Inflammatory macrophage treated with lipopolysaccharide for 4 hours (primary cell): ENCODE data around the gene SPIRE1.
"Not testable (repeated sequence)": the region's sequence is repeated elsewhere in the genome, so short reads cannot be mapped to it uniquely, and the experiment has no call there.

ENCODE experiments used
- DNase-seq: peaks from one replicate; pipeline ENCODE4 v3.0.0-alpha.2; 2020

Gene SPIRE1

DNA sequence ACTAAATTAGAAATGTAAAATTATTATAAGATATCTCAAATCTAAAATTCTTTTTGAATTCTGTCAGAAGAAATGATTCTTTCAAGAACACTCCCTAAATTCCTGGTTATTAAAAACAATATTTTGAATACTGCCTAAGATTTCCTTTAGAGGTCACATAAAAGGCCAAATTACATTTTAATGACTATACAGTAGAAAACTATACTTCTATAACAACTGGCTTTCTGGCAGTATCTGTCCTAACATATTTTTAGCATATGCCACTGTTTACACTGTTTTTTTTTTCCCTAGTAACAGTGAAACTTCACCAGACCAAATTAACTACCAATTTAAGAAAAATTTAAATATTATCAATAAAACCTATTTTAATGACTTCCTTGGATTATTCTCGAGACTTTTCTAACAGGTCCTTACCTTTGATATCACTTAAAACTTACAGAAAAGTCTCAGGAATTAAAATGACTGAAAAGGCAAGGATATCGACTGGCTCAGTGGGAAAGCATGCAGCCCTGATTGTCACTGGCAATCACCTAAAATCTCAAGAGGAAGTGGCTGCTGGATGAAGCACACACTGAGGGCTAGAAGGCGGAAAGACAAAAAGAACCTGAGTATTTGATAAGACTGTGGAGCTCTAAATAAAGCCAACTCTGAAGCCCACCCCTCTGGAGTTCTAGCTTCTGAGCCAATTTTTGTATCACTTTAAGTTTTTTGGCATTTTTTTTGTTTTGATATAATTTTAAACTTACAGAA, 59.6 kb downstream of the SPIRE1 start:
- peak; percentile 37 for DNase-seq

DNA sequence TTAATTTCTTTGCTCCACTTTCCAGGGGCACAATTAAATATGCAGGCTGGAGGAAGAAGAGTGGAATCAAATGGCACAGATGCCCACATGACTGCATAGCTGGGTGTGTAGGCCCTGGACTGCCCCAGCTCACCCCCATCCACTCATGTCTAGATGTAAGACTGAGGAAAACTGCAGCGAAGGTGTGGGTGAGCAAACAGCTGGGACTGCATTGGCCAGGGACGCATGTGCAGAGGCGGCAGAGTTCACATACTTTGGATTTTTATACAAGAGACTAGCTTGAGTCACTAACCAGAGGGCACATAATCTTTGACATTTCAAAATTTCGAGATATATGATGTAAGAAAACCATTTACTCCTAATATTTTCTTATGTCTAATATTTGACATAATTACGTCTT, 60.1 kb downstream of the SPIRE1 start:
- DNase-seq = peak; percentile 61

DNA sequence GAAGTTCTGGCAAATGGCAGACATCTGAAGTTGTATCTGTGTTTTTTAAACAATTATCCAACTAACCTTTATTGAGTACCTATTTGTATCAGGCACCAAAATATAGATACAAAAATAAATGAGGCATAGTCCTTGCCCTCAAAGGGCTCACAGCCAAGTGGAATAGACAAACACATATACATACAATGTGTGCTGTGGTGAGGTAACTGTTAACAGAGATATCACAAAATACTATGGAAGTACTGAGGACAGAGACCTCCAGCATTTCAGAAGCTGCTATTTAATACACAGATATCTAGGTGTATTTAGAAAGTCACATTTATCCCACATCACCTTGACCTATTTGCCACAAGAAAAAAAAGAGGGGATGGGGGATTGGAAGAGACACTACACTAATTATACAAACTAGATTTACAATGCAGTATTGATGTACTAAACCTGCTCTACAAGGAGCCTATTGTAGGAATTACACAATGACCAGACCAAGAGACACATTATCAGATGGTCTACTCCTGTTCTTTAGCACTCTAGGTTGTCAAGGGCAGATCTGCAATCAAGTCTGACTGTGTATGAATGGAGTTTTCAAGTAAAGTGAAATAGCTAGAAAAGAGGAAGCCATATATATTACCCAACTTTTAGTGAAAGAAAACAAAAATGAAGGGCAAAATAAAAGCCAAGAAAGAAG, 62.2 kb downstream of the SPIRE1 start:
- DNase-seq = peak; percentile 76

DNA sequence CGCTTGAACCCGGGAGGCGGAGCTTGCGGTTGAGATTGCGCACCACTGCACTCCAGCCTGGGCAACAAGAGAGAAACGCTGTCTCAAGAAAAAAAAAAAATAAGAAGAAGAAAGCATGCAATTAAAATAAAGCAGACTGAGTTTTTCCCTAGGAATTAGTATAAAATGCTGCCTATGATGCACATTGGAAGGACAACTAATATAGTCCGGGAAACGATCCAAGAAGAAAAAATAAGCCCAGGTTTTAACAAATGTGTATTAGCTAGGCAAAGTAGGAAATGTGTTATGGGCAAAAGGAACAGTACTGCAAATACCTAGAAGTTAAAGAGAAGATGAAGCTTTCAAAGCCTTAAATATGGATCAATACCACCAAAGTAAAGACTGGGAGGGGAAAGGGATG, 64.0 kb downstream of the SPIRE1 start:
- no peak for DNase-seq

DNA sequence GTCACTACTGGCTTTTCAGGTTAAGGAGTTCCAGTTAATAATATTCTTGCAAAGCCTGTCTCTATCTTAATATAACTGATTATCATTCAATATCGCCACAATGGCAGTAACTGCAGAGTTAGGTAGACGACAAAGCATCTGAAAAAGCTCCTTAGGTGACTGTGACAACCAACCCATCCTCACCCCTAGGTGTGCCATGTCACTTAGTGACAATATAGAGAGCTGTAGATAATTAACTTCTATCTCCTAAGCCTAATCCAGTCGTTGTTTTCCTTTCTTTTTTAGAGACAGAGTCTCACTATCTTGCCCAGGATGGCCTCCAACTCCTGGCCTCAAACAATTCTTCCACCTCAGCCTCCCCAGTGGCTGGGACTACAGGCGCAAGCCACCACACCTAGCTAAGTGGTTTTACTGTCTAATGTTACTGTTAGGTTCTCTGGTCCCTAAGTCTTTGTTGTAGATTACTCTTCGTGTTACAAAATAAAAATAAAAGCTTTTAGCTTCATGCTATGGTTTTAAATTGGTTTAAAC, 65.2 kb downstream of the SPIRE1 start:
- DNase-seq = no peak

DNA sequence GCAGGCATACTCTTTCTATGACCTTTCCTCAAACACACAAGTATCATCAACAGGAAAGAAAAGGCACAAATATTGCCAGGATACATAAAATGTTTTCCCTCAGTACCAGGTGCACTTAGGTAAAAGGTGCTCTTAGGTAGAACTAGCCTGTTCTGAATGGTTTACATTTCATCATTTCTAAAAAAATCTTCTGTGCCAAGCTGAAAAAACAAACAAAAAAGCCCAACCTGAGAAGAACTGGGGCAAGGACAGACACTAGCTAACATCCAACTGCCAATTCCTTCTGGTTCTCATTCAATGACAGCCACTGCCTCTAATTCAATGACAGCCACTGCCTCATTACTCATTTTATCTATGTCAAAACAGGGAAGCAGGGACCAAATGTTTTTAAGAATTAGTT, 68.5 kb downstream of the SPIRE1 start:
- no peak for DNase-seq

DNA sequence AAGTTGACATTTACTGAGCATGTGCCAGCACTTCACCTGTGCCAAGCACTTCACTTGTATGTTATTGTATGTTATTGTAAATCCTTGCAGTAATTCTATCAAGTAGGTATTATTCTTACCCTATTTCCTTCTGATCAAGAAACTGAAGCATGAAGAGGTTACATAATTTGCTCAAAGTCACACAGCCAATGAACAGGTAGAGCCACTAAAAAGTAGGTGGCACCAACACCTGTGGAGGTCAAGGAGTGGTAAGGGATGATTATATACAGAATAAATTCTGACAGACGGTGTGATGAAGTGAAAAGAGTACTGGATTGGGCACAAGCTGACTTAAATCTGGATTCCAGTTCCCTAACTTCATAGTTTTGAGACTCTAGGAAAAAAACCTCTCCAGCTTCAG, 71.0 kb downstream of the SPIRE1 start:
- DNase-seq = no peak

DNA sequence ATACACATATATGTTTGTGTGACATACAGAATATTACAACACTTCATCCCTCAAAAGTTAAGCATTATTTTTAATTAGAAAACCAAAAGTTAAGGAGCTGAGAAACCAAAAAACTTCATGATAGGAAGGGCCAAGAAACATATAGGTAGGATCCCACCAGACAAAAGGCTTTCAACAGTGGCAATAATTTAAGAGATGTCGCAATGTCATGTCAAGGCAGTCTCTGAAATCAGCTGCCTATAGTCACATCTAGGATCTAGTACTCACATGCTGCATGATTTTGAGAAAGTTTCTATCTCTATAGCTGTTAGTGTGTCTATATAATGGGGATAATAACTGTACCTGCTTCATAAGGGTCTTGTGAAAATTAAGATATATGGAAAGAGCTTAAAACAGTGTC, 72.7 kb downstream of the SPIRE1 start:
- DNase-seq = peak; percentile 34

DNA sequence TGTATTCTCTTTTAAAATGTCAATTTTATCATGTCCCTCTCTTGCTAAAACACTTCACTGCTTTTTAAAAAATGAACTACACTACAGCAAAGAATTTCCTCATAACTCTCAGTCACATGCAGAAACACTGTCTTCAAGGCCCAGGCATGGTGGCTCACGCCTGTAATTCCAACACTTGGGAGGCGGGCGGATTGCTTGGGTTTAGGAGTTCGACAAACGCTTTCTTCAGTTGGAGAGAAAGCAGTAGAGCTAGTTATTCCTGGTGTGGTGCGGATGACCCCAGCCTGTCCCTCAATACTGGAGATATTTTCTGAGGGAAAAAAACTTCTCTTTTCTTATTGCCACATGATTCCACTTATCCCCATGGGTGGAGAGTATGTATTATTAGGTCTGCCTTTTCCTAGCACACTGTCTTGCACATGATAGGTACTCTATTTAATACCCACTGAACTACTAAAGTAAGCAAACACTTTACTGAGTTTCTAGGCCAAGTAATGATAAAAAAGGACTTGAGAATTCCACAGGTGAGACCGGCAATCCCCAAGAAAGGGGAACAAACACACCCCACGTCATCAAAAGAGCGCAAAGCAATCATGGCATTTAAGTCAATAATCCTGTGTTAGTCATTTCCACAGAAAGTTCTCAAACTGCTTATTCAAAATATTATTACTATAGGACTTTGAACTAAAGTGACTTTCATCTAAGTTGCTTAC, 77.1 kb downstream of the SPIRE1 start:
- DNase-seq = no peak

DNA sequence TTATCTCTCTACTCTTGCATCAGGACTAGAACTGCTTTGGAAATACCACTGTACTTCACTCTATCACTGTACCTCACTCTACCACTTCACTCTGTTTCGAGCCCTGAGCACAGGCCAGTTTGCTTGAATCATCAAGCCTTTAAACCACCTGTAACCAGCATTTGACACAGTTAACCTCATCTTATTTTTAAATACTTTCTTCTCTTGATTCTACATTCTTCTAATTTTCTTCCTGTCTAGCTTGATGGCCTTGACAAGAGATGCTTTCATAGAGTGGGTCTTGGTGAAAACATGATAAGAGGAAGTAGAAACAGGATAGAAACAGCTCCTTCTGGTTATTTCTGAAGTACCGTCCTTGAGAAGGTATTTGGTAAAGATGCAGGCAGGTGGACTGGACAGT, 78.1 kb downstream of the SPIRE1 start:
- no peak for DNase-seq

DNA sequence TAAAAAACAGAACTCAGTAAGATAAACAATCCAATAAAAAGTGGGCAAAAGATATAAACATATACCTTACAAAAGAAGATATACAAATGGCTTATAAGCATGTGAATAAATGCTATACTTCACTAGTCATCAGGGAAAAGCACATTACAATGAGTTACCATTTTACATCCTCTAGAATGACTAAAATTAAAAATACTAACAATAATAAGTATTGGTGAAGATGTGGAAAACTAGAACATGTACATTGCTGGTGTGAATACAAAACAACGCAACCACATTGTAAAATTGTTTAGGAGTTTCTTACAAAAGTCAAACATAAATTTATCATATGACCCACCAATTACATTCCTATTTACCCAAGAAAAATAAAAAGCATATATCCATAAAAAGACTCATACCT, 80.1 kb downstream of the SPIRE1 start:
- DNase-seq = no peak

DNA sequence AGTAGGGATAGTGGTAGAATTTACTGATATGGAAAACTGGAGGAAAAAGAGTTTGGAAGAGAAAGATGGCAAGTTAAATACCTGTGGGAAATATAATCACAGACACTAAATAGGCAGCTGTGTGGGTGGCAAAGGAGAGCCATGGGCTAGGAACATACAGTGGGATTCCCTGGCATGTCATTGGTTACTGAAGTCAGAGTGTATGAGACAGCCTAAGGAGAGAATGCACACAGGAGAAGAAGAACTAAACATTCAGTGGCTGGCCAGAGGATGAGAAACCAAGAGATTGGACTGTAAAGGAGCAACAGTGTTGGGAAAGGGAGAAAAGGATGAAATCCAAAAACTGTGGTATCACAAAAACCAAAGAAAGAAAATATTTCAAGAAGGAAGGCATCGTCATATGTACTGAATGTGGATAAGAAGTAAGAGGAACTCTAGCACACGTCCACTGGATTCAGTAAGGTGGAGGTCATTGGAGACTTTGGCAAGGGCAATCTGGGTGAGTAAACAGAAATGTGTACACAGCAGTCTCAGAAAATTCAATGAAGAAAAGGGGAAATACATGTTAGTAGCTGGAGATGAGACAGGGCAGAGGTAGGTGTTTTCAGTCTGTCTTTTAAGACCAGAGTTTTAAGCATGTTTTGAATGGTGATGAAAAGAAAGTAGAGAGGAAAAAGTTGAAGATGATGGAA, 83.3 kb downstream of the SPIRE1 start:
- DNase-seq = peak; percentile 8

DNA sequence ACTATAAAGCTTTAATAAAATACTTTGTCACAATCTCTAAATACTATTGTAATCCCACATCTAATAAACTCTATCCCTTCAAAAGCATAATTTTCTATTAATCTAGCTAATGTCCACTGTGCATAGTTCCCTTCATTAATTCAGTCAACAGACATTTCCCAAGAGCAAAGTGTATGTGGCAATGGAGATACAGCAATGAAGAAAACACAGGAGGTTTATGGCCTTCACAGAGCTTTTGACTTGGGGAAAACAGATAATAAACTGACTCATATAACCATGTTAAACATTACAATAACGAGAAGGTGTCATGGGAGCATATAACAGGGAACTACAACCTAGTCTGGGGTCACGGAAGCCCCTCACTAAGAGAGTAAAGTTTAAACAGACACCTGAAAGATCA, 86.3 kb downstream of the SPIRE1 start:
- DNase-seq = no peak

DNA sequence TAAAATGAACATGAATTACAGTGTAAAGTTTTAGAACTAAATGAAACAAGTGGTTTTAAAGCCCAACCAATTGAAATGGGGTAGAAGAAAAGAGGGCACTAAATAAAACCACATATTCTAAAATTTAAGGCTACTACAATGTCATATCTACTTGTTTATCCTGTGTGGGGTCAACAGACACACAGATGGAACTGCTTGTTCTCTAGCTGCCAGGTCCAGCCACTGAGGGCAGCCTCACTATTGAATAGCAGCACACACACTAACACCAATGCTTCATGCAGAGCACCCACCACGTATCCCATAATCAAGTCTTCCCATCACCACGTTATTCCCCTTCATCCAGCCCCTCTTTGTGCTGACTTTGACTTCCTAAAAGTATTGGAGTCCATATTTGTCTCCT, 88.1 kb downstream of the SPIRE1 start:
- no peak for DNase-seq

DNA sequence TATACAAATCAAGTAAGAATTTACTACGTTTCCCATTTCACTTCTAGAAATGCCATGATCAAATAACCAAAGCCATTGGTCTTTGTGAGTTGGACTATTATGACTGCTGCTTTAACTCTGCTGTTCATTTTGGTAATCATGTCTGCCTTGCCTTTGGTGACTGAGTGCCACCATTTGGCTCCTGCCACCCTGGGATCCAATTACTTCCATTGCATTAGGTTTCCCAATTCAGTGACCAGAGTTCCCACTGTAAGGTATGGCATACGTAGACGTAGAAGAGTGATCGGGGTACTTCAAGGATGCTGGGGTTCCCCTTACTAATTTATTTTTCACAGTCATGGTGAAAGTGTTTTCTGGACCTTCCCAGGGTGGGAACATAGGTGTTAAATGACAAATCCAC, 90.1 kb downstream of the SPIRE1 start:
- no peak for DNase-seq

DNA sequence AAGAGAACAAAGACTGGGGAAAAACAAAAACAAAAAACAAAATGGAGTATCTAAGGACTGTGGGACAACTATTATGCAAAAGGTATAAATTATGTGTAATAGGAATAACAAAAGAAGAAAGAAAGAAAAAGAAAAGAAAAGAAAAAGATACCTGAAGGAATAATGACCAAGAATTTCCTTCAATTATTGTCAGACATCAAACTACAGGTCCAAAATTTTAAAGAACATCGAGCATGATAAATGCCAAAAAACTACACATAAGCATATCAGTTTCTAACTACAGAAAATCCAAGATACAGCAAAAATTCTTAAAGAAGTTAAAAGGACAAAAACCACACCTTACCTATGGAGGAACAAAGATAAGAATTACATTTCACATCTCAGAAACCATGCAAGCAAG, 93.0 kb downstream of the SPIRE1 start:
- DNase-seq = no peak

DNA sequence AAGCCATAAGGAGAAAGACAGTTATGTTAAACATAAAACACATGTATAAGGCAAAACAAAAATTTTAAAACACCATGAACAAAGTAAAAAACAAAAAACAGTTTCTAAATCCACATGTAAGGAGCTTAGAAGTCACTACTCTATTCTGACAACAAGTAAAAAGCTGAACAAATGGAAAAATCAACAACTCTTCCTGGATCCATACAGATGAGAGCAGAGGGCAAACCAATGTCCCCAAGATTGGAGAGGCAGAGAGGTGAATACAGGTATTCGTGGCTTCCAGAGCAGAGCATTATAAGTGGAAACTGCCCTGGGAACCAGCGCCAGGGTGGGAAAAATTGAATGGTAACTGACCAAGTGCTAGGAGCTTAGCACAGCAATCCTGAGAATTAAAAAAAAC, 93.5 kb downstream of the SPIRE1 start:
- no peak for DNase-seq

DNA sequence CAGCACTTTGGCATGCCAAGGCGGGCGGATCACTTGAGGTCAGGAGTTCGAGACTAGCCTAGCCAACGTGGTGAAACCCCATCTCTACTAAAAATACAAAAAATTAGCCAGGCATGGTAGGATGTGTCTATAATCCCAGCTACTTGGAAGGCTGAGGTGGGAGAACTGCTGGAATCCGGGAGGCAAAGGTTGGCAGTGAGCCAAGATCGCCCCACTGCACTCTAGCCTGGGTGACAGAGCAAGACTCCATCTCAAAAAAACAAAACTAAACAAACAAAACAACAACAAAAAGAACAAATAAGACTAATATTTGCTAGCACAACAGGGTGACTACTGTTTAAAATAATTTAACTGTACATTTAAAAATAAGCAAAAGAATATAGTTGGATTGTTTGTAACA, 97.3 kb downstream of the SPIRE1 start:
- not testable (repeated sequence) for DNase-seq

DNA sequence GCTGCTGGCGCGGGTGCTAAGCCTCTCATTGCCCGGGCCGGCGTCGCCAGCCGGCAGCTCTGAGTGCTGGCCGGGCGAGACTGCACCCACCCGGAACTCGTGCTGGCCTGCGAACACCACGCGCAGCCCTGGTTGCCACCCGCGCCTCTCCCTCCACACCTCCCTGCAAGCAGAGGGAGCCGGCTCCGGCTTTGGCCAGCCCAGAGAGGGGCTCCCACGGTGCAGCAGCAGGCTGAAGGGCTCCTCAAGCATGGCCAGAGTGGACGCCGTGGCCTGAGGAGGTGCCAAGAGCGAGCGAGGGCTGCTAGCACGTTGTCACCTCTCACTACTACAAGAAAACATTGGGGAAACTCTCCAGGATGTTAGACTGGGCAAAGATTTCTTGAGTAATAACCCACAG, 98.6 kb downstream of the SPIRE1 start:
- no peak for DNase-seq

DNA sequence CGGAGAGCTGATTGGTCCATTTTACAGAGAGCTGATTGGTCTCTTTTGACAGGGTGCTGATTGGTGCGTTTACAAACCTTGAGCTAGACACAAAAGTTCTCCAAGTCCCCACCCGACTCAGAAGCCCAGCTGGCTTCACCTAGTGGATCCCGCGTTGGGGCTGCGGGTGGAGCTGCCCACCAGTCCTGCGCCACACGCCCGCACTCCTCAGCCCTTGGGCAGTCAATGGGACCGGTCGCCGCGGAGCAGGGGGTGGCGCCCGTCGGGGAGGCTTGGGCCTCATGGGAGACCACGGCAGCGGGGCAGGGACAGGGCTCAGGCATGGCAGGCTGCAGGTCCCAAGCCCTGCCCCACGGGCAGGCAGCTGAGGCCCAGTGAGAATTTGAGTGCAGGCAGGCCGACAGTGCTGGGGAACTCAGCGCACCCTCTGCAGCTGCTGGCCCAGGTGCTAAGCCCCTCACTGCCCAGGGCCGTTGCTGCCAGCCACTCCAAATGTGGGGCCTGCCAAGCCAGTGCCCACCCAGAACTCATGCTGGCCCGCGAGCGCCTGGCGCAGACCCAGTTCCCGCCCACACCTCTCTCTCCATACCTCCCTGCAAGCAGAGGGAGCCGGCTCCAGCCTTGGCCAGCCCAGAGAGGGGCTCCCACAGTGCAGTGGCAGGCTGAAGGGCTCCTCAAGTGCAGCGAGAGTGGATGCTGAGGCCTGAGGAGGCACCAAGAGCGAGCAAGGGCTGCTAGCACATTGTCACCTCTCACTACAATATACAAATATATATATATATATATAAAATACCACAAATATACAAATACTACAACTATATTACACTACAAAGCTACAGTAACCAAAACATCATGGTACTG, 100.7 kb downstream of the SPIRE1 start:
- no peak for DNase-seq

DNA sequence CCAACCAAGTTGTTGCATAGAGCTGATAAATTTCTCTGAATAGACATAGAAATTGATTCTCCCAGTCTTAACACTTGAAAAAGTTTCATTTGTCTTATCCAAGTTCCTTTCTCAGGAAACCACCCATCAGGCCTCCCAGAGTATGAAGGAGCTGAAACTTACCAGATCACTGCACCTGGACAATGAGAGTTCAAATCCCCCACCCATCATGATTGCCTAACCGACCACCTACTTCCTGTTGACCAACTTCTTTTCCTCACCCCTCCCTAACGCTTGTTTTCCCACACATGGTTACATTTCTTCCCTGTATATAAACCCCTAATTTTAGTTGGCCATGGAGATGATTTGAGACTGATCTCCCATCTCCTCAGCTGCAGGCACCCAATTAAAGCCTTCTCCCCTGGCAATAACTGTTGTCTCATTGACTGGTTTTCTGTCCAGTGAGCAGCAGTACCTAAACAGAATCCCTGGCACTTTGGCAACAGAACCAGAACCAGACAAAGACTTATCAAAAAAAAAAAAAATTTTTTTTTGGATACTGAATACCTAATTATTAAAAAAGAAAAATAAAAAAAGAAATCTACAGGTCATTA, 103.0 kb downstream of the SPIRE1 start:
- DNase-seq = no peak

DNA sequence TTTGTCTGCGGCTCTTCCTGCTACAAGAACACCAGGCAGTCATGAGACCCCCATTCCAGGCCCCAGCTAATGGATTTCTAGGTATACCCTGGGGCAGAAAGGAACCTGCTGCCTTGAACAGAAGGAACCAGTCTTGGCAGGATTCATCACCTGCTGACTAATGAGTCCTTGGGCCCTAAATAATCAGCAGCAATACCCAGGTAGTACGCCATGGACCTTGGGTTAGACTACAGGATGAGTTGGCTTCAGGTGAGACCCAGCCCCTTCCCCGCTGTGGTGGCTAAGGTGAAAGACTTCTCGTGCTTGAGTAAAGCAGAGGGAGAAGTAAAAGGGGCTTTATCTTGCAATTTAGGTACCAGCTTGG, 105.0 kb downstream of the SPIRE1 start:
- DNase-seq = no peak
